Endothelial cell of umbilical vein (primary cell): ENCODE results near the gene ATXN1. TPM values are rescaled to one million over a fixed set of nuclear protein-coding genes. Genes with fewer than 3 reads are reported as not detected.

Source experiments
- BruUV-seq: library from RNA; stranded (reverse); fragments of 400-500 nt; replicated peaks from 2 replicates; lab custom pipeline; 2021; lab: Mats Ljungman, UMichigan
- CTCF ChIA-PET: fragments of 300-600, 350-600 bp; sonication (Branson Sonifier 250); formaldehyde crosslinking; loops from one replicate; lab custom pipeline; 2021; ENCODE audit warnings: antibody characterized with exemption, inconsistent platforms; lab: Charles Lee
- POLR2A ChIA-PET: fragments of 300-600, 350-600 bp; sonication (Branson Sonifier 250); formaldehyde crosslinking; loops from one replicate; lab custom pipeline; 2021; ENCODE audit warnings: antibody characterized with exemption, inconsistent platforms; lab: Charles Lee
- DNase-seq: peaks from one replicate; pipeline ENCODE4 v3.0.0-alpha.2; 2011; ENCODE audit warnings: low read depth, low spot score
- FAIRE-seq: peaks from 2 replicates; lab custom pipeline; 2011; peaks lifted over from hg19 to GRCh38; lab: Jason Lieb, UNC
- H2AFZ ChIP-seq: 2 replicates; pipeline ENCODE4 v1.6.0; 2012; ENCODE audit warnings: low read depth, low read length, control low read depth, inconsistent platforms
- H3K27ac ChIP-seq: 2 replicates; pipeline ENCODE4 v1.5.1; 2011; ENCODE audit warnings: low read depth, mild to moderate bottlenecking, control low read depth, low read length, moderate library complexity; ENCODE audit not compliant: insufficient read depth
- H3K27me3 ChIP-seq, 2 experiments: 2 replicates each; pipeline versions ENCODE4 v1.6.0 to v1.6.1; 2011; ENCODE audit warnings: low read length in 2 of 2, mixed read lengths in 1 of 2; ENCODE audit not compliant: control insufficient read depth in 2 of 2, insufficient read depth in 2 of 2
- H3K36me3 ChIP-seq, 2 experiments: 2 replicates in 1 of 2; 3 replicates in 1 of 2; pipeline ENCODE4 v1.5.1; 2011; ENCODE audit warnings: low read length in 2 of 2, mild to moderate bottlenecking in 1 of 2, moderate library complexity in 1 of 2; ENCODE audit not compliant: control insufficient read depth in 2 of 2, insufficient read depth in 2 of 2; ENCODE audit errors: extremely low read depth in 1 of 2
- H3K4me1 ChIP-seq: 3 replicates; pipeline ENCODE4 v1.5.1; 2011; ENCODE audit warnings: mild to moderate bottlenecking, low read length; ENCODE audit not compliant: control insufficient read depth, insufficient read depth; ENCODE audit errors: extremely low read depth
- H3K4me2 ChIP-seq: 2 replicates; pipeline ENCODE4 v1.6.1; 2011; ENCODE audit warnings: low read length, control low read depth, mixed read lengths; ENCODE audit not compliant: insufficient read depth
- H3K4me3 ChIP-seq, 3 experiments: fragments of 200-600 bp in 1 of 3; sonication (generic), shearing (Covaris generic) in 1 of 3; replicated peaks in 1 of 3; 2 replicates each; pipeline ENCODE4 v1.5.1; 2011 to 2016; ENCODE audit warnings: control low read depth in 3 of 3, low read length in 3 of 3, mild to moderate bottlenecking in 2 of 3, inconsistent platforms in 1 of 3, low read depth in 1 of 3, moderate library complexity in 1 of 3; ENCODE audit not compliant: insufficient read depth in 1 of 3
- H3K79me2 ChIP-seq: 2 replicates; pipeline ENCODE4 v1.6.0; 2012; ENCODE audit warnings: low read length, inconsistent platforms; ENCODE audit not compliant: control insufficient read depth, insufficient read depth
- H3K9ac ChIP-seq: replicated peaks from 2 replicates; pipeline ENCODE3; 2011; ENCODE audit warnings: low read length, control low read depth; ENCODE audit not compliant: insufficient read depth; ENCODE audit errors: extremely low read depth
- H3K9me1 ChIP-seq: replicated peaks from 3 replicates; pipeline ENCODE4 v1.6.0; 2011; ENCODE audit warnings: mild to moderate bottlenecking, low read length; ENCODE audit not compliant: control insufficient read depth, insufficient read depth; ENCODE audit errors: extremely low read depth
- H3K9me3 ChIP-seq: replicated peaks from 2 replicates; pipeline ENCODE4 v1.5.1; 2012; ENCODE audit warnings: low read length, inconsistent platforms; ENCODE audit not compliant: control insufficient read depth, insufficient read depth
- H4K20me1 ChIP-seq: replicated peaks from 2 replicates; pipeline ENCODE3; 2011; ENCODE audit warnings: mild to moderate bottlenecking, low read length; ENCODE audit not compliant: control insufficient read depth, insufficient read depth; ENCODE audit errors: extremely low read depth
- EZH2 ChIP-seq: IDR thresholded peaks from 2 replicates; pipeline ENCODE4 v1.6.1; 2012; ENCODE audit warnings: borderline replicate concordance, low read depth, mild to moderate bottlenecking, moderate library complexity, low read length, inconsistent platforms; ENCODE audit not compliant: severe bottlenecking
- GATA2 ChIP-seq: IDR thresholded peaks from 2 replicates; pipeline ENCODE4 v1.7.0; 2011; ENCODE audit warnings: low read depth, mild to moderate bottlenecking, moderate library complexity, mixed read lengths, low read length; ENCODE audit not compliant: insufficient read length, insufficient read depth
- MYC ChIP-seq: IDR thresholded peaks from one replicate; pipeline ENCODE4 v1.6.1; 2011; ENCODE audit warnings: mild to moderate bottlenecking, low read depth, low read length
- POLR2A ChIP-seq: IDR thresholded peaks from 2 replicates; pipeline ENCODE4 v1.6.1; 2012; ENCODE audit warnings: low read depth, mild to moderate bottlenecking, control low read depth, low read length
- POLR2AphosphoS5 ChIP-seq: IDR thresholded peaks from 2 replicates; pipeline ENCODE4 v1.6.1; 2012; ENCODE audit warnings: low read depth, mild to moderate bottlenecking, control low read depth, low read length, moderate library complexity; ENCODE audit not compliant: insufficient read depth
- dilution Hi-C: fragments of 300-500 bp; cut with MboI; formaldehyde crosslinking; loops from one replicate; pipeline ENCODE4 v1.15.0; 2019; ENCODE audit warnings: low sequenced_read_pairs; ENCODE audit not compliant: extremely low pct_ligation_motif_present
- intact Hi-C: fragments of 100-400 bp; cut with micrococcal nuclease; formaldehyde crosslinking; loops from one replicate; pipeline ENCODE4 v1.10.0; 2022
- polyA plus RNA-seq, 4 experiments: library from polyadenylated mRNA; depleted of rRNA in 3 of 4; stranded (reverse) in 3 of 4; unstranded in 1 of 4; fragments of >200 nt; gene quantifications; 2 replicates each; pipeline versions ENCODE4 v1.2.1 to v1.2.3, GENCODE V29; 2011 to 2012; ENCODE audit warnings: missing spikeins in 1 of 4
- total RNA-seq: library from RNA; stranded (reverse); gene quantifications from 2 replicates; pipeline ENCODE4 v1.2.3, GENCODE V29; 2021
- TF ChIP-seq, protein P1 (sequence below), 2 donors: IDR thresholded peaks; 1 replicate in 1 of 2; 2 replicates in 1 of 2; pipeline ENCODE4 v1.5.1; 2011; ENCODE audit warnings: low read length in 2 of 2, mild to moderate bottlenecking in 2 of 2, moderate library complexity in 2 of 2, control low read depth in 1 of 2, inconsistent platforms in 1 of 2, low read depth in 1 of 2; ENCODE audit not compliant: insufficient read depth in 1 of 2; ENCODE audit errors: extremely low read depth in 1 of 2
- TF ChIP-seq, protein P2 (sequence below): IDR thresholded peaks from 2 replicates; pipeline ENCODE4 v1.6.1; 2011; ENCODE audit not compliant: insufficient read depth, insufficient read length

Gene ATXN1
- total and polyA plus RNA-seq, 2 donors (not counting 3 experiments of a cell fraction or from before 2014, with no cell fraction given): 16.4 to 33.0 TPM

DNA sequence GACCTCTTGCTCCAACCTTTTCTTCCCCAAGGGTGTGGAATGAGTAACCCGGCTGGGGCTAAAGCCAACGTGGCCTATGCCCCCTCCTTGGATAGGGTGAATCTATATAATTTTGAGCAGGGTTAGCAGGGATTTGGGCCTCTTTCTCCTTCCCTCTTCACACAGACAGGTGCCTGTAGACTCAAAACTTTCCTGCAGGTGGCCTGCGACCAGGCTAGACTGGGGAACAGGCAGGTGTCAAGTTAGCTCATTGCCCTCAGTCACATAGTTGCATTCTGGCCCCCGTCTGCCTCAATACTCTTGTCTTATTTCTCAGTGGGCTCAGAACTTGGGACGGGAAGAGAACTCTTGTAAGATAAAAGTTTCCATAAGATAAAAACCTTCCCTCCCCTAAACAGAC lies 243.0 kb downstream of the ATXN1 start:
- no peaks in the 10 kb centered on the region for H3K9me3 ChIP-seq
- H3K4me3 ChIP-seq: no peak overlapping the region
- TF ChIP-seq POLR2AphosphoS5 (no peak), EZH2 (no peak), MYC (no peak), POLR2A (no peak), GATA2 (no peak)
- TF ChIP-seq, protein P1, sequence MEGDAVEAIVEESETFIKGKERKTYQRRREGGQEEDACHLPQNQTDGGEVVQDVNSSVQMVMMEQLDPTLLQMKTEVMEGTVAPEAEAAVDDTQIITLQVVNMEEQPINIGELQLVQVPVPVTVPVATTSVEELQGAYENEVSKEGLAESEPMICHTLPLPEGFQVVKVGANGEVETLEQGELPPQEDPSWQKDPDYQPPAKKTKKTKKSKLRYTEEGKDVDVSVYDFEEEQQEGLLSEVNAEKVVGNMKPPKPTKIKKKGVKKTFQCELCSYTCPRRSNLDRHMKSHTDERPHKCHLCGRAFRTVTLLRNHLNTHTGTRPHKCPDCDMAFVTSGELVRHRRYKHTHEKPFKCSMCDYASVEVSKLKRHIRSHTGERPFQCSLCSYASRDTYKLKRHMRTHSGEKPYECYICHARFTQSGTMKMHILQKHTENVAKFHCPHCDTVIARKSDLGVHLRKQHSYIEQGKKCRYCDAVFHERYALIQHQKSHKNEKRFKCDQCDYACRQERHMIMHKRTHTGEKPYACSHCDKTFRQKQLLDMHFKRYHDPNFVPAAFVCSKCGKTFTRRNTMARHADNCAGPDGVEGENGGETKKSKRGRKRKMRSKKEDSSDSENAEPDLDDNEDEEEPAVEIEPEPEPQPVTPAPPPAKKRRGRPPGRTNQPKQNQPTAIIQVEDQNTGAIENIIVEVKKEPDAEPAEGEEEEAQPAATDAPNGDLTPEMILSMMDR (IDR thresholded peaks at IDR 0.05; ENCODE audit: extremely low read depth in 1 of 2, insufficient read depth in 1 of 2, low read depth in 1 of 2, low read length in 2 of 2): no peak
- TF ChIP-seq, protein P2, sequence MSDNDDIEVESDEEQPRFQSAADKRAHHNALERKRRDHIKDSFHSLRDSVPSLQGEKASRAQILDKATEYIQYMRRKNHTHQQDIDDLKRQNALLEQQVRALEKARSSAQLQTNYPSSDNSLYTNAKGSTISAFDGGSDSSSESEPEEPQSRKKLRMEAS: no peak
- ChIA-PET CTCF (interaction anchor here (10.1 kb wide), 1 partner anchor 245 kb away, joined by 234 read pairs; the partner anchor contains the start of gene ATXN1), POLR2A (no interaction called here)
- peaks cover 0 to 2% of the 10 kb centered on the region in 2 experiments for H3K36me3 ChIP-seq
- dilution Hi-C loops: no loop called here
- DNase-seq (no peak), FAIRE-seq (no peak)
- H3K79me2 ChIP-seq: no peaks in the 10 kb centered on the region
- no TSS peak for BruUV-seq
- no peak overlapping the region for H3K27ac ChIP-seq
- no peaks in the 10 kb centered on the region for H3K9me1 ChIP-seq
- no peaks in the 10 kb centered on the region for H3K27me3 ChIP-seq
- H3K9ac ChIP-seq: no peak overlapping the region
- intact Hi-C loops: no loop called here
- peaks cover 3% of the 10 kb centered on the region for H3K4me1 ChIP-seq
- H2AFZ ChIP-seq: no peak overlapping the region
- no peak overlapping the region for H3K4me2 ChIP-seq
- H4K20me1 ChIP-seq: no peaks in the 10 kb centered on the region
